GM12878 (cell line): ENCODE results near the gene TMEM38A.

Source experiments
- HDAC2 ChIP-seq: fragments of 200-600 bp; sonication (generic); IDR thresholded peaks from 2 replicates; pipeline ENCODE4 v1.6.1; 2017
- POLR2A ChIP-seq: IDR thresholded peaks from 2 replicates; pipeline ENCODE4 v1.6.1; 2011; ENCODE audit warnings: low read depth, mild to moderate bottlenecking, low read length
- SIN3A ChIP-seq: IDR thresholded peaks from 2 replicates; pipeline ENCODE4 v1.6.1; 2012; ENCODE audit warnings: low read depth, low read length, improper control_type of control experiment
- TF ChIP-seq, protein P1 (sequence below), 3 experiments: IDR thresholded peaks in 2 of 3; conservative IDR thresholded peaks in 1 of 3; 2 replicates each; pipeline ENCODE4 v1.5.1; 2011; ENCODE audit warnings: low read depth in 3 of 3, low read length in 3 of 3, mild to moderate bottlenecking in 3 of 3, control low read depth in 2 of 3, moderate library complexity in 2 of 3, inconsistent platforms in 1 of 3, mixed read lengths in 1 of 3; ENCODE audit not compliant: control insufficient read depth in 2 of 3, insufficient read depth in 1 of 3; ENCODE audit errors: extremely low read depth in 1 of 3

- 0 out of 2 replicates have a peak, but pooled peaks have one; percentile 73 for TF ChIP-seq SIN3A
- TF ChIP-seq HDAC2: no peak
- peak; percentile 91 for TF ChIP-seq POLR2A
- TF ChIP-seq, protein P1, sequence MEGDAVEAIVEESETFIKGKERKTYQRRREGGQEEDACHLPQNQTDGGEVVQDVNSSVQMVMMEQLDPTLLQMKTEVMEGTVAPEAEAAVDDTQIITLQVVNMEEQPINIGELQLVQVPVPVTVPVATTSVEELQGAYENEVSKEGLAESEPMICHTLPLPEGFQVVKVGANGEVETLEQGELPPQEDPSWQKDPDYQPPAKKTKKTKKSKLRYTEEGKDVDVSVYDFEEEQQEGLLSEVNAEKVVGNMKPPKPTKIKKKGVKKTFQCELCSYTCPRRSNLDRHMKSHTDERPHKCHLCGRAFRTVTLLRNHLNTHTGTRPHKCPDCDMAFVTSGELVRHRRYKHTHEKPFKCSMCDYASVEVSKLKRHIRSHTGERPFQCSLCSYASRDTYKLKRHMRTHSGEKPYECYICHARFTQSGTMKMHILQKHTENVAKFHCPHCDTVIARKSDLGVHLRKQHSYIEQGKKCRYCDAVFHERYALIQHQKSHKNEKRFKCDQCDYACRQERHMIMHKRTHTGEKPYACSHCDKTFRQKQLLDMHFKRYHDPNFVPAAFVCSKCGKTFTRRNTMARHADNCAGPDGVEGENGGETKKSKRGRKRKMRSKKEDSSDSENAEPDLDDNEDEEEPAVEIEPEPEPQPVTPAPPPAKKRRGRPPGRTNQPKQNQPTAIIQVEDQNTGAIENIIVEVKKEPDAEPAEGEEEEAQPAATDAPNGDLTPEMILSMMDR (IDR thresholded peaks at IDR 0.05 in 2 of 3, conservative IDR thresholded peaks at IDR 0.05 in 1 of 3; ENCODE audit: control insufficient read depth in 2 of 3, extremely low read depth in 1 of 3, insufficient read depth in 1 of 3, low read depth in 3 of 3, low read length in 3 of 3): peak in 1 of 3 experiments; percentile 47; a peak in 2 of 6 replicates
These were observed 869 bp upstream of the TMEM38A start, which contains the start of gene SMIM7 for GRCh38 chr19:16659832-16660708.
